ENCODE measurements around the gene PAPSS1. TPM values are rescaled to one million over a fixed set of nuclear protein-coding genes. Genes with fewer than 3 reads are reported as not detected.
"Not testable (repeated sequence)": the region's sequence is repeated elsewhere in the genome, so short reads cannot be mapped to it uniquely, and the experiment has no call there.

PAPSS1 gene
- total RNA-seq, 2 donors from 2014 or later, result 35.8 to 46.5 TPM

GRCh38 chr4:107736037-107736436 lies 16.0 kb upstream of the PAPSS1 start:
- DNase-seq (ENCODE audit: low spot score in 2 of 2), result no peak
- no peaks in the 10 kb centered on the region for H3K36me3 Mint-ChIP-seq
- H3K9me3 Mint-ChIP-seq, result no peaks in the 10 kb centered on the region
- no peak overlapping the region for H3K27ac Mint-ChIP-seq
- ATAC-seq, result no peak

DNA sequence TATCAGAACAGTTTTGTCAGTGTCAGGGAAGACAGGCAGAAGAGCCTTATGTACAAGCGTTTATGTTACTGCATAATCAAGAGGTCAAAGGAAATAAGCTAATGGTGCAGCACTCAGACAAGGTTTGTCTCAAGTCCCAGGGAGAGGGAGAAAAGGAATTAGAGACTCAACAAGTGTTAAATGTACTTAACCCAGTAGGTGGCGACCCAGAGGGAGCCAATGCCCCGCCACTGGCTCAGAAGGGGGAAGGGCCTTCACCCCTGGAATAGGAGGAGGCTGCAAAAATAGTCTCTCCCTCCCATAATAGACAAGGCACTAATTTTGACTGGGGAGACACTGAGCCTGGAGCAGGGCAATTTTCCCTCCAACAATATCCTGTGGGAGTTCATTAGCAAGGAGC lies 14.1 kb upstream of the PAPSS1 start:
- no peaks in the 10 kb centered on the region for H3K36me3 Mint-ChIP-seq
- DNase-seq (ENCODE audit: low spot score in 2 of 2) (no peak), ATAC-seq (peak in 1 of 2 donors; percentile 50)
- H3K27ac Mint-ChIP-seq, result no peak overlapping the region
- no peaks in the 10 kb centered on the region for H3K9me3 Mint-ChIP-seq

- H3K9me3 Mint-ChIP-seq, result no peaks in the 10 kb centered on the region
- no peak for ATAC-seq
- no peaks in the 10 kb centered on the region for H3K36me3 Mint-ChIP-seq
- no peak for DNase-seq (ENCODE audit: low spot score in 2 of 2)
- H3K27ac Mint-ChIP-seq, result no peak overlapping the region
Measured at GRCh38 chr4:107733431-107733925, 13.4 kb upstream of the PAPSS1 start.

GRCh38 chr4:107729050-107729449 lies 9.0 kb upstream of the PAPSS1 start:
- not testable (repeated sequence) for DNase-seq (ENCODE audit: low spot score in 2 of 2); H3K9me3 Mint-ChIP-seq; ATAC-seq

GRCh38 chr4:107726131-107726925 lies 6.3 kb upstream of the PAPSS1 start:
- not testable (repeated sequence) for H3K9me3 Mint-ChIP-seq; H3K36me3 Mint-ChIP-seq; DNase-seq (ENCODE audit: low spot score in 2 of 2); H3K27ac Mint-ChIP-seq; ATAC-seq

More at GRCh38 chr4:107729050-107729449, 9.0 kb upstream of the PAPSS1 start:
- not testable (repeated sequence) for H3K27ac Mint-ChIP-seq, H3K36me3 Mint-ChIP-seq

DNA sequence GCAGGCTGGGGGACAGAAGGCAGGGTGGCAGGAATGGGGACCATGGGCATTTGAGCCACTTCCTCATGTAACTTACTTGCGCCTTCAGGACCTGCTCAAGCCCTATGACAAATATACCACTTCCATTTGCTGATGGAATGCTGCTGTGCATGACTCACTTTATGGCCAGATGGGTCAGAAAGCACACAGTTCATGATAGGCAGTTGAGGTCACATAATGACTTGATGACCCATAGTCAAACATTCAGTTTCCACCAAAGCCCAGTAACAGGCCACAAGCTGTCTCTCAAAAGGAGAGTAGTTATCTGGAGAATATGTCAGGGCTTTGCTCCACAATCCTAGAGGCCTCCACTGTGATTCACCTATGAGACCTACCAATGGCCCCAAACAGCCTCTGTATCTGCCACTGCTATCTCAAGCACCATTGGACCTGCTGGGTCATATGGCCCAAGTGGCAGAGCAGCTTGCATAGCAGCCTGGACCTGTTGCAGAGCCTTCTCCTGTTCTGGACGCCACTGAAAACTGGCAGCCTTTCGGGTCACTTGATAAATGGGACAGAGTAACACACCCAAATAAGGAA lies 5.3 kb upstream of the PAPSS1 start:
- ATAC-seq (peak in 1 of 2 donors; percentile 82), DNase-seq (ENCODE audit: low spot score in 2 of 2) (no peak)
- Mint-ChIP-seq H3K9me3 (no peaks in the 10 kb centered on the region), H3K27ac (no peak overlapping the region), H3K36me3 (no peaks in the 10 kb centered on the region)

- ATAC-seq; H3K9me3 Mint-ChIP-seq; H3K27ac Mint-ChIP-seq; H3K36me3 Mint-ChIP-seq; DNase-seq (ENCODE audit: low spot score in 2 of 2): not testable (repeated sequence)
Measured at GRCh38 chr4:107723331-107723730, 3.3 kb upstream of the PAPSS1 start.

GRCh38 chr4:107721436-107722100 lies 1.5 kb upstream of the PAPSS1 start:
- ATAC-seq (no peak), DNase-seq (ENCODE audit: low spot score in 2 of 2) (peak in 1 of 2 donors; percentile 40)
- H3K9me3 Mint-ChIP-seq, result no peaks in the 10 kb centered on the region
- H3K27ac Mint-ChIP-seq, result peak overlapping the region in 1 of 2 donors; percentile 91
- peaks cover 0 to 5% of the 10 kb centered on the region in 2 donors for H3K36me3 Mint-ChIP-seq

DNA sequence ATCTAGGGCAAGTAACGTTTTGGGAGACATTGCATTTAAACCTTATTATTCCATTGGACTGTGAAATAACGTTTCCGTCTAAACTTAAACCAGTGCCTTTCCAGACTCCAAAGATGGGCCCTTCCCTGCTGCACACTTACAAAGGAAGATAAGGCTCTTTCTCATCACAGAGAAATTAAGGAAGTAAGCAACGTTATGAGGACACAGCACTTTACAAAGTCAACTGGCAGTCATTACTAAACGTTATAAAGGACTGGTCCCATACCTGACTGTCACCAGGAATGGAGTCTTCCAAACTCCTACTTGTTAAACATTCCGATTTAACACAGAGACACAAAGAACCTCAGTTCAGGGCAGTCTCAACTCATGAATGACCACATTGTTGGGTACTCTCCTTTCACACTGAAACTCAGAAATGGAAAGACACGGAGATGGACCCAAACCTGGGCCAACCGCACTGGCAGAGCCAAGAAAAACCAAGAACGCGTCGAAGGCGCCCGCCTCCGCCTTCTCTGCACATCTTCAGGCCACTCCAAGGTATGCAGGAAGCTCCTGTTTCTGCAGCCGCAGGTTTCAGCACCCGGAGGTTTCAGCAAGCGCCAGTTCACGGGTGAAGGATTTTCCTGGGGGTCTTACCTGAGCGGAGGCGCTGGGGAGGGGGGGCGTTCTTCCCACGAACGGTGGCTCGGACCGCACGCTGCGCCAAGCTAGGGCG lies 670 bp downstream of the PAPSS1 start:
- DNase-seq (ENCODE audit: low spot score in 2 of 2), result peak in 1 of 2 donors; percentile 69
- H3K36me3 Mint-ChIP-seq, result peaks cover 0 to 10% of the 10 kb centered on the region in 2 donors
- H3K27ac Mint-ChIP-seq, result peak overlapping the region; percentile 91
- peak; percentile 2 to 33 for ATAC-seq
- no peaks in the 10 kb centered on the region for H3K9me3 Mint-ChIP-seq

GRCh38 chr4:107718351-107718965 lies 1.6 kb downstream of the PAPSS1 start:
- no peak for DNase-seq (ENCODE audit: low spot score in 2 of 2)
- H3K27ac Mint-ChIP-seq, result peak overlapping the region in 1 of 2 donors; percentile 91
- H3K9me3 Mint-ChIP-seq, result no peaks in the 10 kb centered on the region
- peaks cover 0 to 16% of the 10 kb centered on the region in 2 donors for H3K36me3 Mint-ChIP-seq
- ATAC-seq, result no peak

DNA sequence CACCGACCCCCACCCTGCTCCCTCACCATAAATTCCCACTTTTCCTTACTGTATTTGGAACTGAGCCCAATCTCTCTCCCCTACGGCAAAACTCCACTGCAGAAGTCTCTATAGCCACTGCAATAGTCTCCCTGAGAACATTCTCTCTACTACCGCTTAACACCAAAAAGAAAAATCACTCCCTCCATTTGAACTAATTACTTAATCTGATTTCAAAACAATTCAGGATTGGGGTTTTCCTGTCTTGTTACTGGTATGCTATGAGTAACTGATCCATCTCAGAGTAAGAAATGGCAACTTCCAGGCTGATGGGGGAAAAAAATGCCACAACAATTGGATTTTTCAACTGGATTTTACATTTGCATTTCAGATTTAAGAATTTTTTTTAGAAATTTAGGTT lies 5.8 kb downstream of the PAPSS1 start:
- no peak for ATAC-seq
- DNase-seq (ENCODE audit: low spot score in 2 of 2), result no peak
- Mint-ChIP-seq H3K27ac (no peak overlapping the region), H3K9me3 (peaks cover 4 to 6% of the 10 kb centered on the region in 2 donors), H3K36me3 (peaks cover 8 to 20% of the 10 kb centered on the region in 2 donors)

GRCh38 chr4:107712236-107712635 lies 7.8 kb downstream of the PAPSS1 start:
- ATAC-seq, result no peak
- Mint-ChIP-seq H3K9me3 (peaks cover 4 to 6% of the 10 kb centered on the region in 2 donors), H3K27ac (no peak overlapping the region), H3K36me3 (peaks cover 9 to 26% of the 10 kb centered on the region in 2 donors)
- DNase-seq (ENCODE audit: low spot score in 2 of 2), result no peak

DNA sequence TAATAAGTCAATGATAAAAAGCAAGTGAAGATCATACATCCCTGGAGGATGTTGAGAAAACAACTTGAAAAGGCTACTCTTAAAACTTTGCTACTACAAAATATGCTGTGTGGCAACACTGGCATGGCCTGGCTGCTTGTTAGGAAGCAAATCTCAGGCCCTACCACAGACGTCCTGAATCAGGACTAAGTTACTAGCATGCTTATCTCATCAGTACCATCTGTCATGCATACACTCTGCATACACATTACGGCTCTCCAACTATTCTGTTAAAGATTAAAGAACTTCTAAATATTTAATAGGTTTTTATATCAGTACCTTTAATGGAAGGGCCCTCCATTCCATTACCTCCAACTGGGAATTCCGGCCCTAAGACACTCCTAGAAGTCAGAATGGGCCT lies 8.2 kb downstream of the PAPSS1 start:
- peaks cover 4 to 6% of the 10 kb centered on the region in 2 donors for H3K9me3 Mint-ChIP-seq
- peaks cover 13 to 28% of the 10 kb centered on the region in 2 donors for H3K36me3 Mint-ChIP-seq
- DNase-seq (ENCODE audit: low spot score in 2 of 2), result no peak
- ATAC-seq, result no peak
- H3K27ac Mint-ChIP-seq, result no peak overlapping the region

GRCh38 chr4:107710493-107711459 lies 9.3 kb downstream of the PAPSS1 start:
- Mint-ChIP-seq H3K9me3 (peaks cover 10 to 11% of the 10 kb centered on the region in 2 donors), H3K27ac (peak overlapping the region in 1 of 2 donors; percentile 56), H3K36me3 (peaks cover 22 to 35% of the 10 kb centered on the region in 2 donors)
- no peak for DNase-seq (ENCODE audit: low spot score in 2 of 2)
- no peak for ATAC-seq

DNA sequence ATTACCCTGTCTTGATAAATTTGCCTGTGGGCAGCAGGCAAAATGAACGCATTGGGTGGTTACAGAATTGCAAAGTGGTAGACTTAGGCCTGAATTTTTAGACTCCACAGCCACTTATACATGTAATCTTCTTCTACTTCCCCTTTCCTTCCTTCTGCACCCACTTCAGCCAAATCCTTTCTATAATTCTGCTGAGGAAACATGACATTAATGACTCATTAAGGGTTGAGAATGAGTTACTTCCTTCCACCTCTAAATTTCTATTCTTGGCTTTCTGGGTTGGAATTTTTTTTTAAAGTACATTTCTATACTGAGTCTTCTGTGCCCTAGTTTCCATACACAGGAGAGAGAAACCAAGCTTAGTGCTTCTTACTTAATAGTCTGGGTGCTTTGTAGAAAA lies 10.1 kb downstream of the PAPSS1 start:
- no peak for DNase-seq (ENCODE audit: low spot score in 2 of 2)
- Mint-ChIP-seq H3K27ac (peak overlapping the region in 1 of 2 donors; percentile 2), H3K9me3 (peaks cover 15 to 17% of the 10 kb centered on the region in 2 donors), H3K36me3 (peaks cover 29 to 43% of the 10 kb centered on the region in 2 donors)
- peak; percentile 32 to 69 for ATAC-seq

Measured in activated naive CD4-positive, alpha-beta T cell treated with anti-CD3 and anti-CD28 coated beads, Interleukin-2, amount 50 U/mL, for 72 hours (primary cell).